ENCODE results near the gene CPB2. TPM values are rescaled to one million over a fixed set of nuclear protein-coding genes. Genes with fewer than 3 reads are reported as not detected.

The CPB2 gene
- total and polyA plus RNA-seq, 2 experiments from 2014 or later, result 0.11 TPM; not detected in 1

DNA sequence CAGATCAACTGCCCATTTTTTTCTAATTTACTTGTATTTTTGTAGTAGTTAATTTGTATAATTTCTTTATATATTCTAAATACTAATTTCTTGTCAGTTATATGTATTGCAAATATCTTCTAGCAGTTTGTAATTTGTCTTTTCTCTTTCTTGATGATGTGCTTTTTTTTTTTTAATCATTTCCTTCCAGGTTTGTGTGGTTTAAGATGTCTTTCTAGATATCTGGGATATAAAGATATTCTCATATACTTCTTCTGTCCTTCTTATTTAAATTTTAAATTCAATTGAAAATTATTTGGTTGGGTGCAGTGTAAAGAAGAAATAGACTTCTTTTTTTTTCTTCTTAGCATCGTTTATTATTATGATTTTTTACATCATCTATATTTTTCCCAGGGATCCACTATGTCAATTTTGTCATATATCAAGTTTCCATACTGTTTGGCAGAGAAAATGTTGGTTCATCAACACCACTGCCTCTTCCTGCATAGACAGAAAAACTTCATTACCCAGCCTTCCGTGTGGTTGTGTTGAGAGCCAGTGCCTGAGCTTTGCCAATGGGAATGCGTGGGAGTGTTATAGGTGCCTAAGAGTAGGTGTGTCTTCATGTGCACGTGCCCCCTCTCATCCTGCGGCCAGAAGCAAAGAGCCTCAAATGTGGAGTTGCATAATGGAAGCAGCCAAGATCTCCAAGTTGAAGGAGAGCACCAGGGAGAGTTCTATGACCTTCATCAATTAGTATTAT, 15.8 kb downstream of the CPB2 start:
- Histone ChIP-seq H3K4me1 (ENCODE audit: insufficient read depth) (no peaks in the 10 kb centered on the region), H3F3A (ENCODE audit: insufficient read depth) (no peaks in the 10 kb centered on the region), H3K9me3 (ENCODE audit: low read depth) (no peaks in the 10 kb centered on the region), H3K36me3 (ENCODE audit: low read depth) (no peaks in the 10 kb centered on the region), H3K9me2 (ENCODE audit: insufficient read depth) (no peaks in the 10 kb centered on the region), H3K9ac (no peak overlapping the region), H4K20me1 (ENCODE audit: insufficient read depth) (no peaks in the 10 kb centered on the region), H3K4me3 (no peak overlapping the region), H3K27ac (no peak overlapping the region), H2AFZ (no peak overlapping the region), H3K4me2 (ENCODE audit: unreplicated experiment) (no peak overlapping the region), H3K79me2 (ENCODE audit: insufficient read depth) (no peaks in the 10 kb centered on the region), H3K27me3 (replicated peaks; ENCODE audit: insufficient read depth) (peaks cover 7% of the 10 kb centered on the region; the same call in 1 of the 2 replicates)
- 58 to 67% methylated on average over 5 of the region's 5 CpGs for WGBS, 2 experiments (ENCODE audit: low coverage in 1 of 2, low lambda C conversion rate in 2 of 2, missing lambda C conversion rate in 2 of 2)
- DNase-seq, result no peak
- TF ChIP-seq EZH2 (IDR thresholded peaks at IDR 0.05; ENCODE audit: insufficient read depth, poor library complexity, severe bottlenecking) (no peak), EZH2phosphoT487 (IDR thresholded peaks at IDR 0.05; ENCODE audit: insufficient read depth, low read depth) (no peak)
- in situ Hi-C loops (cut with MboI), result no loop called here

DNA sequence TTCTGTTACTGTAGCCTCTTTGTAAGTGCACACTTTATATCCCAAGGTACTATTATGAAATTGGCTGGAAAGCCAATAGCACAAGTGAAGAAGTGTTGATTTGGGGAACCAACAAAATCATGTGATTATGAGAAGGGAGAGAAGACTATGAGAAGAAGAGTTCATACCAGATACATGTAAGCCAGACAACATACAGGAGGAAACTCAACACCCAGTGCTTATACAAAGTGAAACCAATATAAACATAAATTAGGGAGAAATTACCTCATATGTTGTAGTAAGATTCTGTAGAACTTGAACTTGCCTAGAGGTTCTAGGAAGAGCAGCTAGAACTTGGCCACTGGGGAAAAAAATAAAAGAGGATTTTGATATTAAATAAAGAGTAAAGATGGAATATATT, 17.4 kb downstream of the CPB2 start:
- in situ Hi-C loops (cut with MboI), result no loop called here
- no peak overlapping the region for H3K9ac ChIP-seq

GRCh38 chr13:46086985-46087384, 17.8 kb downstream of the CPB2 start:
- Histone ChIP-seq H3K4me2 (ENCODE audit: unreplicated experiment) (no peak overlapping the region), H3K4me3 (no peak overlapping the region), H2AFZ (no peak overlapping the region), H3K4me1 (ENCODE audit: insufficient read depth) (no peaks in the 10 kb centered on the region), H3K79me2 (ENCODE audit: insufficient read depth) (no peaks in the 10 kb centered on the region), H3F3A (ENCODE audit: insufficient read depth) (no peaks in the 10 kb centered on the region), H3K36me3 (ENCODE audit: low read depth) (no peaks in the 10 kb centered on the region), H4K20me1 (ENCODE audit: insufficient read depth) (no peaks in the 10 kb centered on the region), H3K9me2 (ENCODE audit: insufficient read depth) (no peaks in the 10 kb centered on the region), H3K9me3 (ENCODE audit: low read depth) (no peaks in the 10 kb centered on the region), H3K27me3 (replicated peaks; ENCODE audit: insufficient read depth) (no peaks in the 10 kb centered on the region), H3K27ac (no peak overlapping the region), H3K9ac (no peak overlapping the region)
- WGBS, 2 experiments (ENCODE audit: low coverage in 1 of 2, low lambda C conversion rate in 2 of 2, missing lambda C conversion rate in 2 of 2), result 72 to 78% methylated on average over 12 of the region's 12 CpGs
- TF ChIP-seq EZH2phosphoT487 (IDR thresholded peaks at IDR 0.05; ENCODE audit: insufficient read depth, low read depth) (no peak), EZH2 (IDR thresholded peaks at IDR 0.05; ENCODE audit: insufficient read depth, poor library complexity, severe bottlenecking) (no peak)
- in situ Hi-C loops (cut with MboI), result no loop called here
- DNase-seq, result no peak

More for the DNA sequence above, 17.4 kb downstream of the CPB2 start:
- Histone ChIP-seq H3K4me2 (ENCODE audit: unreplicated experiment) (no peak overlapping the region), H3K36me3 (ENCODE audit: low read depth) (no peaks in the 10 kb centered on the region), H2AFZ (no peak overlapping the region), H3K4me3 (no peak overlapping the region), H3K9me3 (ENCODE audit: low read depth) (no peaks in the 10 kb centered on the region), H3K27me3 (replicated peaks; ENCODE audit: insufficient read depth) (no peaks in the 10 kb centered on the region), H3K4me1 (ENCODE audit: insufficient read depth) (no peaks in the 10 kb centered on the region), H3K79me2 (ENCODE audit: insufficient read depth) (no peaks in the 10 kb centered on the region), H4K20me1 (ENCODE audit: insufficient read depth) (no peaks in the 10 kb centered on the region), H3F3A (ENCODE audit: insufficient read depth) (no peaks in the 10 kb centered on the region), H3K9me2 (ENCODE audit: insufficient read depth) (no peaks in the 10 kb centered on the region), H3K27ac (no peak overlapping the region)
- no peak for TF ChIP-seq EZH2 (IDR thresholded peaks at IDR 0.05; ENCODE audit: insufficient read depth, poor library complexity, severe bottlenecking)
- no peak for TF ChIP-seq EZH2phosphoT487 (IDR thresholded peaks at IDR 0.05; ENCODE audit: insufficient read depth, low read depth)
- no peak for DNase-seq

DNA sequence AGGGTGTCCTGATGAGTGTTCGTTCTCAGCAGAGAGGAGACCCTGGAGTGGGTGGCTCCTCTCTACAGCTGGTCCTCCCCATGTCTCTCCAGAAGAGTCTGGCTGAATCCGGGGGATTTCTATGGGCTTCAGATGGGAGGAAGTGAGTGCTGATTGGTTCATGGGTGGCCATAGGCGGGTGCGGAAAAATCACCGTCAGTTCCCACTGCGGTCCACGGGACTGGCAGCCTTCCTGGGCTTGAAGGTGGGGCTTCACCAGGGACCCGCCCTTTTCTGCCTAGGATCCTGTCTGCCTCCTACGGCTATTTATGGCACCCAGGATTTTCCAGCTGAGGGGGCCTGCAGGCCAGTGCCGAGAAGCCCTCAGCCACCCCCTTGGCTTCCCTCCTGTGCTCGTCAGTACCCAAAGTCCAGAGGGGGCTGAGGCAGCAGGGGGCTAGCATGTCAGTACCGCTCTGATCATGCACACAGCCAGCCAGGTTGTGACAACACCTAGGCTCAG, 18.4 kb downstream of the CPB2 start:
- no peaks in the 10 kb centered on the region for H4K20me1 ChIP-seq (ENCODE audit: insufficient read depth)
- H3K9me3 ChIP-seq (ENCODE audit: low read depth), result no peaks in the 10 kb centered on the region
- no peak for DNase-seq
- H3K36me3 ChIP-seq (ENCODE audit: low read depth), result no peaks in the 10 kb centered on the region
- no peak overlapping the region for H3K4me3 ChIP-seq
- in situ Hi-C loops (cut with MboI), result no loop called here
- H2AFZ ChIP-seq, result no peak overlapping the region
- H3K9me2 ChIP-seq (ENCODE audit: insufficient read depth), result no peaks in the 10 kb centered on the region
- no peak overlapping the region for H3K27ac ChIP-seq
- no peaks in the 10 kb centered on the region for H3K4me1 ChIP-seq (ENCODE audit: insufficient read depth)
- no peak overlapping the region for H3K9ac ChIP-seq
- no peak for TF ChIP-seq EZH2phosphoT487 (IDR thresholded peaks at IDR 0.05; ENCODE audit: insufficient read depth, low read depth)
- TF ChIP-seq EZH2 (IDR thresholded peaks at IDR 0.05; ENCODE audit: insufficient read depth, poor library complexity, severe bottlenecking), result no peak
- H3K27me3 ChIP-seq (replicated peaks; ENCODE audit: insufficient read depth), result no peaks in the 10 kb centered on the region
- no peaks in the 10 kb centered on the region for H3F3A ChIP-seq (ENCODE audit: insufficient read depth)
- WGBS, 2 experiments (ENCODE audit: low coverage in 1 of 2, low lambda C conversion rate in 2 of 2, missing lambda C conversion rate in 2 of 2), result 62 to 64% methylated on average over 11 of the region's 12 CpGs
- no peaks in the 10 kb centered on the region for H3K79me2 ChIP-seq (ENCODE audit: insufficient read depth)
- no peak overlapping the region for H3K4me2 ChIP-seq (ENCODE audit: unreplicated experiment)

Data from GM23248 (cell line).